Measurements from ENCODE around the gene PDCD6IP. TPM values are rescaled to one million over a fixed set of nuclear protein-coding genes. Genes with fewer than 3 reads are reported as not detected.
A peak's percentile ranks its signal among the peaks of the same experiment; 100 is the strongest.
"Not testable (repeated sequence)": the region's sequence is repeated elsewhere in the genome, so short reads cannot be mapped to it uniquely, and the experiment has no call there.

Gene PDCD6IP
- total and polyA plus RNA-seq, 7 experiments from 2014 or later: 60.3 to 221 (median 191) TPM

DNA sequence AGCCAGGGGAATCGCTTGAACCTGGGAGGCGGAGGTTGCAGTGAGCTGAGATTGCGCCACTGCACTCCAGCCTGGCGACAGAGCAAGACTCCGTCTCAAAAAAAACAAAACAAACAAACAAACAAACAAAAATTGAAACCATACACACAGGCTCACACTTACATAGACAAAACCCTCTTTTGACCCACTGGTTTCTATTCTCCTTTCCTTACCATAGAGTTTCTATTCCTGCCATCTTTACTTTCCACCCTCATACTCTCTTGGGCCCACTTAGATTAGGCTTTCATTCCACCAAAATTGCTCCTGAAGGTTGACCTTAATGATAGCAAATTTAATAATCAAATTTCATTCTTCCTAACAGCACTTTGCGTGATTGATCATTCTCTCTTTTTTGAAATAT is 17.0 kb upstream of the PDCD6IP start:
- not testable (repeated sequence) for H3K27ac Mint-ChIP-seq, H3K36me3 Mint-ChIP-seq

DNA sequence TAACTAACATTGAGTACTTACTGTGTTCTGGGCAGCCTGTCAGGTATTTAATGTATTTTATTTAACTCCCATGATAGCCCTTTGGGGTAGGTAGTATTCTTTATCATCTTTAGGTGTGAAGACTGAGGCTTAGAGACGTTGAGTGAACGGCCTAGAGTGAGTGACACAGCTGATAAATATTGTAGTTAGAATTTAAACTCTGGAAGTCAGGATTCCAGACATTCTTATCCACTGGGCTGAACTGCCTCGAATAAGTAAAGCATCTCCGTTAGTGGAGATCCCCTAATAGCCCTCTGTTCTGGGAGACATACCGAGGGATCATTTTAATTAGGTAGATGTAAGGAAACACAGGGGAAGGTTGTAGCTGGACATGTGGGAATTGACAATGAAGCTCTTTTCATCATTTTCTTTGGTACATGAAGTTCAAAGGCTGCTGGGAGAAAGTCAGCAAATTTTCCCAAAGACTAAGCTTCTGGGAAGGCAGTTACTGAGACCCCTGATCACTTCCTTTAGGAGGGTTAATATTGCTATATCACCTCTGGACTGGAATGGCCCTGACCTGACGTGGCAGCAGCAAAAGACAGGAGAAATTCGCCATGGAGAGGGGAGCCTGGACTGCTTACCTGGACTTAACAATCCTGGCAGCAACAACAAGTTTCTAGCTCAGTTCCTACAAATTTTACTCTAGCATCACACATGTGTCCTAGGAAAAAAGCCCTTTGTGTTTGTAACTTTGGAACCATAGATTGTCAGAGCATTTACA is 11.7 kb upstream of the PDCD6IP start:
- ATAC-seq: no peak
- Histone ChIP-seq H3K27ac (ENCODE audit: low read depth, low read length) (no peak overlapping the region), H3K27me3 (ENCODE audit: control insufficient read depth in 2 of 2, insufficient read depth in 2 of 2, low read length in 2 of 2) (no peaks in the 10 kb centered on the region), H3K4me1 (ENCODE audit: control insufficient read depth in 2 of 2, insufficient read depth in 2 of 2, low read length in 2 of 2) (no peaks in the 10 kb centered on the region), H3K4me3 (ENCODE audit: low read length) (no peak overlapping the region), H3K36me3 (ENCODE audit: control insufficient read depth in 2 of 3, insufficient read depth in 3 of 3, low read length in 3 of 3) (no peaks in the 10 kb centered on the region), H3K9me3 (ENCODE audit: control insufficient read depth in 2 of 3, low read length in 3 of 3) (no peaks in the 10 kb centered on the region)
- H3K9me3 Mint-ChIP-seq: no peaks in the 10 kb centered on the region
- intact Hi-C loops (cut with micrococcal nuclease): loop anchor here (1.0 to 5.0 kb wide), 9 partner anchors 12 to 1276 kb away; partner anchors contain the start of gene PDCD6IP (in 1 of the 2)
- ChIA-PET CTCF (interaction anchor here (0.6 to 3.8 kb wide), 19 partner anchors 10 to 834 kb away, joined by 3 to 31 read pairs (median 4); partner anchors contain the start of gene PDCD6IP), POLR2A (interaction anchor here (1.0 to 1.2 kb wide), 2 partner anchors 11 to 12 kb away, joined by 3 to 4 read pairs; partner anchors contain the start of gene PDCD6IP)
- peaks cover 0 to 6% (median 0%) of the 10 kb centered on the region in 7 donors for H3K4me1 Mint-ChIP-seq
- H3K27ac Mint-ChIP-seq: no peak overlapping the region
- peak overlapping the region in 4 of 10 donors; percentile 62 to 73 (median 68) for H3K4me3 Mint-ChIP-seq
- peaks cover 5 to 24% (median 8%) of the 10 kb centered on the region in 5 donors for H3K27me3 Mint-ChIP-seq
- no peak for DNase-seq
- no peaks in the 10 kb centered on the region for H3K36me3 Mint-ChIP-seq

More for the DNA sequence above, 17.0 kb upstream of the PDCD6IP start:
- CTCF ChIA-PET; H3K9me3 ChIP-seq (ENCODE audit: control insufficient read depth in 2 of 3, low read length in 3 of 3); intact Hi-C loops (cut with micrococcal nuclease); H3K27me3 Mint-ChIP-seq; ATAC-seq; H3K27ac ChIP-seq (ENCODE audit: low read depth, low read length); H3K27me3 ChIP-seq (ENCODE audit: control insufficient read depth in 2 of 2, insufficient read depth in 2 of 2, low read length in 2 of 2); H3K9me3 Mint-ChIP-seq; DNase-seq; POLR2A ChIA-PET; H3K4me1 Mint-ChIP-seq; H3K4me3 Mint-ChIP-seq; H3K4me1 ChIP-seq (ENCODE audit: control insufficient read depth in 2 of 2, insufficient read depth in 2 of 2, low read length in 2 of 2); H3K4me3 ChIP-seq (ENCODE audit: low read length); H3K36me3 ChIP-seq (ENCODE audit: control insufficient read depth in 2 of 3, insufficient read depth in 3 of 3, low read length in 3 of 3): not testable (repeated sequence)

DNA sequence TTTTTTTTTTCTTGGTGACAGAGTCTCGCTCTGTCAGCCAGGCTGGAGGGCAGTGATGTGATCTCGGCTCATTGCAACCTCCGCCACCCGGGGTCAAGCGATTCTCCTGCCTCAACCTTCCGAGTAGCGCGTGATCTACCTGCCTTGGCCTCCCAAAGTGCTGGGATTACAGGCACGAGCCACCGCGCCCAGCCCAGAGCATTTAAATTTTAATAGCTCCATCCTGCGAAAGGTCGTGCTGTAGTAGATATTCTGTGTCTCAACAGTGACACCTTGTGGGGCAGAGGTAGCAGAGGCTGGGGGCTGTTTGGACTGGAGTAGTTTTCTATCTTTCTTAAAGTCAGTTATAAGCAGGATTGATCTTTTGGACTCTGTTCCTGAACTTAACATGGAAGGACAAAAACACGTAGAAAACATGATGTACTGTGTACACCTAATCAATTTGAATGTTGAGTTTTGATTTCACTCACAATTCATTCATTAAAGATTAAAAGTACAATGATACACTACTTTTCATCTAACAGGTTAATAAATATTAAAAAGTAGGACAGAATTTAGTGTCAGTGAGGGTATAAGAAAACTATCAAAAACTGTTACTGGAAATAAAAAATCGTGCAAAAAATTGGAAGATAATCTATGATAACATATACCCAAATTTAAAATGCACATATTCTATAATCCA is 11.0 kb upstream of the PDCD6IP start:
- no peaks in the 10 kb centered on the region for H3K9me3 Mint-ChIP-seq
- ATAC-seq (peak; percentile 83), DNase-seq (peak; percentile 16 to 71 (median 58))
- no peaks in the 10 kb centered on the region for H3K27me3 ChIP-seq (ENCODE audit: control insufficient read depth in 2 of 2, insufficient read depth in 2 of 2, low read length in 2 of 2)
- POLR2A ChIA-PET: interaction anchor here (1.0 to 1.2 kb wide), 2 partner anchors 10 to 12 kb away, joined by 3 to 4 read pairs; partner anchors contain the start of gene PDCD6IP
- CTCF ChIA-PET: interaction anchor here (0.6 to 3.8 kb wide), 17 partner anchors 10 to 835 kb away, joined by 3 to 31 read pairs (median 4); partner anchors contain the start of gene PDCD6IP
- no peak overlapping the region for H3K27ac ChIP-seq (ENCODE audit: low read depth, low read length)
- H3K4me3 ChIP-seq (ENCODE audit: low read length): no peak overlapping the region
- peak overlapping the region in 7 of 10 donors; percentile 46 to 73 (median 62) for H3K4me3 Mint-ChIP-seq
- no peak overlapping the region for H3K27ac Mint-ChIP-seq
- H3K36me3 ChIP-seq (ENCODE audit: control insufficient read depth in 2 of 3, insufficient read depth in 3 of 3, low read length in 3 of 3): no peaks in the 10 kb centered on the region
- no peaks in the 10 kb centered on the region for H3K36me3 Mint-ChIP-seq
- H3K4me1 Mint-ChIP-seq: peaks cover 0 to 9% (median 0%) of the 10 kb centered on the region in 7 donors
- H3K4me1 ChIP-seq (ENCODE audit: control insufficient read depth in 2 of 2, insufficient read depth in 2 of 2, low read length in 2 of 2): no peaks in the 10 kb centered on the region
- intact Hi-C loops (cut with micrococcal nuclease): loop anchor here (1.0 to 5.0 kb wide), 9 partner anchors 11 to 1277 kb away; partner anchors contain the start of gene PDCD6IP (in 1 of the 2)
- peaks cover 5 to 24% (median 10%) of the 10 kb centered on the region in 5 donors for H3K27me3 Mint-ChIP-seq
- no peaks in the 10 kb centered on the region for H3K9me3 ChIP-seq (ENCODE audit: control insufficient read depth in 2 of 3, low read length in 3 of 3)

DNA sequence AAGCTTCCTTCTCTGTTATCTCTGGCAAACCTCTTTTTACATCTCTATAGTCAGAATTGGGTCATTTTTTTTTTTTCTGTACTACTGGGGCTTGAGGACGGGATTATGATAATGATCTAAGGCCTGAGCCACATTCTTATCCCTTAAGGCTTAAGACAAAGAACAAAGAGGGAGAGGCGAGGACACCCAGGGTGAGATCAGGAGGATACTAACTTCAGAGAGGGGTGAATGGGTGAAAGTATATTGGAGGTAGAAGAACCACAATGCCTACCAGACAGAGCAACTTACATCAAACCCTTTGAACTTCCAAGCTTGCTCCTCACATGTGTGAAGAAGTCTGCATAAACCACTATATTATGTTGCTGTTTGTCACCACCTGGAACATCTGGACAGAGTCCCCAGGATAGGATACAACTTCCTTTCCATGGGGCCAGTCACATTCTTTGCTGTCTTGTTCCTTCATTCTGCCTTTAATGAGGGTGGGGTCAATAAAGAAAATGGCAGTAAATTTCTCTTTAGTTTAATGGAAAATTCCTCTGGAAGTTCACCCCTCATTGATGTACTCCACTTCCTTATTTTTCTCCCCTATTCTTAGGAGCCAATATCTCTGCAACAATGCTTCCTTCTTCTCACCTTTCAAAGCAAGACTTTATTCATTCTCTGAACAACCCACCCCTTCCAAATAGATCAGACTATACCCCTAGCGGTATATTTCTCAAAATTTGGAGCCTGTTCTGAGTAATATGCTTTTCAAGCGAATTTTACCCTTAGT is 9.1 kb upstream of the PDCD6IP start:
- POLR2A ChIA-PET: no interaction called here
- no peaks in the 10 kb centered on the region for H3K9me3 ChIP-seq (ENCODE audit: control insufficient read depth in 2 of 3, low read length in 3 of 3)
- no peak overlapping the region for H3K27ac ChIP-seq (ENCODE audit: low read depth, low read length)
- DNase-seq (no peak), ATAC-seq (no peak)
- H3K4me1 Mint-ChIP-seq: peaks cover 0 to 9% (median 0%) of the 10 kb centered on the region in 7 donors
- no peaks in the 10 kb centered on the region for H3K9me3 Mint-ChIP-seq
- CTCF ChIA-PET: interaction anchor here (0.6 to 3.8 kb wide), 6 partner anchors 9 to 628 kb away, joined by 3 to 31 read pairs (median 3); partner anchors contain the start of gene PDCD6IP
- intact Hi-C loops (cut with micrococcal nuclease): loop anchor here in 1 of 2 donors (5.0 kb wide), 1 partner anchor 842 kb away; no protein-coding TSS in a partner anchor
- H3K27me3 Mint-ChIP-seq: peaks cover 5 to 27% (median 10%) of the 10 kb centered on the region in 5 donors
- no peak overlapping the region for H3K4me3 ChIP-seq (ENCODE audit: low read length)
- H3K4me1 ChIP-seq (ENCODE audit: control insufficient read depth in 2 of 2, insufficient read depth in 2 of 2, low read length in 2 of 2): no peaks in the 10 kb centered on the region
- H3K27ac Mint-ChIP-seq: no peak overlapping the region
- no peaks in the 10 kb centered on the region for H3K27me3 ChIP-seq (ENCODE audit: control insufficient read depth in 2 of 2, insufficient read depth in 2 of 2, low read length in 2 of 2)
- no peak overlapping the region for H3K4me3 Mint-ChIP-seq
- H3K36me3 ChIP-seq (ENCODE audit: control insufficient read depth in 2 of 3, insufficient read depth in 3 of 3, low read length in 3 of 3): no peaks in the 10 kb centered on the region
- H3K36me3 Mint-ChIP-seq: no peaks in the 10 kb centered on the region

DNA sequence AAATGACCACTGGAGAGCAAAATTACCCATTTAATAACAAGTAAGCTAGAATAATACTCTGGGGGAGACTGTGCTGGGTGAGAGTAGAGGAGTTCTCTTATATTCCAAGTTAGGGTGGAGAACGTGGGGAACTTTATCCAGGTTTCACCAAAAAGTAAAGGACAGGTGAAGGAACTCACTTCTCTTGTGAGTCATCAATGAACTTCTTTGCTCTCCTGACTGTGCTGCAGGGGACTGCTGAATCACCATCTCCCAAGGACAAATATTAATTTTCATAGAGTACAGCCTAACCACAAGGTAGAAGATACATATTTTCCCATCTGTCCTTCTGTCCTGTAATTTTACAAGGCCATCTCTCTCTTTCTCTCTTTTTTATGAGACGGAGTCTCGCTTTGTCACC is 8.3 kb upstream of the PDCD6IP start:
- POLR2A ChIA-PET: no interaction called here
- no peak overlapping the region for H3K4me3 Mint-ChIP-seq
- Histone ChIP-seq H3K27ac (ENCODE audit: low read depth, low read length) (no peak overlapping the region), H3K4me1 (ENCODE audit: control insufficient read depth in 2 of 2, insufficient read depth in 2 of 2, low read length in 2 of 2) (no peaks in the 10 kb centered on the region), H3K4me3 (ENCODE audit: low read length) (no peak overlapping the region), H3K36me3 (ENCODE audit: control insufficient read depth in 2 of 3, insufficient read depth in 3 of 3, low read length in 3 of 3) (no peaks in the 10 kb centered on the region), H3K27me3 (ENCODE audit: control insufficient read depth in 2 of 2, insufficient read depth in 2 of 2, low read length in 2 of 2) (no peaks in the 10 kb centered on the region), H3K9me3 (ENCODE audit: control insufficient read depth in 2 of 3, low read length in 3 of 3) (no peaks in the 10 kb centered on the region)
- CTCF ChIA-PET: interaction anchor here (1.2 to 3.8 kb wide), 2 partner anchors 13 to 155 kb away, joined by 3 to 31 read pairs; no protein-coding TSS in a partner anchor
- no peak for DNase-seq
- ATAC-seq: no peak
- intact Hi-C loops (cut with micrococcal nuclease): no loop called here
- H3K27me3 Mint-ChIP-seq: peaks cover 5 to 33% (median 10%) of the 10 kb centered on the region in 5 donors
- H3K9me3 Mint-ChIP-seq: no peaks in the 10 kb centered on the region
- no peak overlapping the region for H3K27ac Mint-ChIP-seq
- peaks cover 0 to 9% (median 4%) of the 10 kb centered on the region in 7 donors for H3K4me1 Mint-ChIP-seq
- H3K36me3 Mint-ChIP-seq: no peaks in the 10 kb centered on the region

Measured in naive thymus-derived CD4-positive, alpha-beta T cell (primary cell).